ENCODE data around the gene SSR3.

SSR3 gene

DNA sequence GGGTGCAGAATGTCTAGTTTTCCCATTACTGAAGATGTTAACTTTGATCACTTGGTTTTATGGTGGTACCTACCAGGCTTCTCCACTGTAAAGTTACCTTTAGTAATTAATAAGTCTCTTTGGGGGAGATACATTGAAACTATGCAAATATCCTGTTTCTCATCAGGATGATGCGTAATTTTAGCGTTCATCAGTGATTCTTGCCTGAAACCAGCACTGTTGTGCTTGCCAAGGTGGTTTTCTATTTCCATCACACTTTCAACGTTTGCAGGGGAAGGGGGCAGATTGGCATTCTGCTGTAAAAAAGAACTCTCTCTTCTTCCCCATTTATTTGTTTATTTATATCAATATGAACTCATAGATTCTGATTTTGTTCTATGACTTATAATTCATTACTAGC is 61.0 kb downstream of the SSR3 start:
- H3K27ac Mint-ChIP-seq, result no peak overlapping the region
- no peaks in the 10 kb centered on the region for H3K27me3 Mint-ChIP-seq
- no peak overlapping the region for H3K4me3 Mint-ChIP-seq
- DNase-seq (no peak), ATAC-seq (no peak)
- peaks cover 10 to 18% of the 10 kb centered on the region in 2 donors for H3K9me3 Mint-ChIP-seq
- no peaks in the 10 kb centered on the region for H3K4me1 Mint-ChIP-seq

DNA sequence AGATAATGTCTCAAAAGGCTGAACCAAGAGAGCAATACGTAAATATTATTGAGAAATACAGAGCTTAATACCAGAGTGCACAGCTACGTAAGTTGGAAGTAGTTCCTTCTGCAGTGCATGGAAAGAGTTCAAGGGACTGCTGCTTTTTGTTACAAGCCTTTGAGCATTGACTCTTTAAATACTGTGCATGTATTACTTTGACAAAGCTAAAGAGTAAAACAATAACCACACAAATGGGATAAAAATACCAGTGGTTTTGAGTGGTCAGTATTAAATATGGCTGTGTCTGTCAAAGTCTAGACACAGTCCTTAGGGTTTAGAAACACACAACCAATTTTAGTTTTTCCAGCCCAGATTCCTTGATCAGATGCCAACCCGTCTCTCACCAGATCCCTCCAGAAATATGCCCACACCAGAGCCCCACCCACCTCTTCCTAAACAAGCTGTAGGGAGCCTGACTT is 62.1 kb downstream of the SSR3 start:
- no peak for DNase-seq
- Mint-ChIP-seq H3K4me1 (no peaks in the 10 kb centered on the region), H3K9me3 (peaks cover 6 to 18% of the 10 kb centered on the region in 2 donors), H3K4me3 (no peak overlapping the region), H3K27ac (no peak overlapping the region), H3K27me3 (no peaks in the 10 kb centered on the region)
- ATAC-seq, result no peak

DNA sequence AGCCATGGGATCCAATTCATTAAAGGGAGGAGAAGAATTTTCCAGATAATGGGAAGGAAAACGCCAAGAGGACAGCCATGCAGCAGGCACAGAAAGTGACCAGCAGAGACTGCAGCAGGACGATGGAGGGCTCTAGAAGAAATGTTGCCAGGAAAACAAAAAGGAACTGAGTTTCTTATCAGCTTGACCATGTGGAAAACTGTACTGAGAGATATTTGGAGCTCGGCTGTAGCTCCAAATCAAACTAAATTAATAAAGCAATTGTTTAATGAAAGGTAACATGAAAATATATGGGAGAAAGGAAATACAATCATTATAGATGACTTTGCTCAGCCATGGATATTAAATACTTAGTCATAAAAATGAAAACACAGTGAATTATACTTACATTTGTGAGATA is 63.7 kb downstream of the SSR3 start:
- no peaks in the 10 kb centered on the region for H3K4me1 Mint-ChIP-seq
- DNase-seq, result no peak
- H3K27ac Mint-ChIP-seq, result no peak overlapping the region
- H3K27me3 Mint-ChIP-seq, result no peaks in the 10 kb centered on the region
- no peak overlapping the region for H3K4me3 Mint-ChIP-seq
- no peak for ATAC-seq
- peaks cover 1 to 11% of the 10 kb centered on the region in 2 donors for H3K9me3 Mint-ChIP-seq

All from stimulated activated naive CD8-positive, alpha-beta T cell treated with anti-CD3 and anti-CD28 coated beads, Interleukin-15, amount 100 ng/mL, for 72 hours (primary cell).